Gastroesophageal sphincter (tissue), 4 donors: Measurements from ENCODE around the gene NEU3. TPM values are rescaled to one million over a fixed set of nuclear protein-coding genes. Genes with fewer than 3 reads are reported as not detected.

ENCODE experiments used
- ATAC-seq: fragments of 150-250 bp; one replicate; pipeline ENCODE4 v1.9.1; 2016; ENCODE audit warnings: mild to moderate bottlenecking, moderate library complexity
- H3K27ac ChIP-seq, 4 donors: fragments of 200-600 bp; sonication (generic) in 3 of 4; 1 replicate in 3 of 4; 2 replicates in 1 of 4; pipeline ENCODE4 v1.5.1; 2016 to 2019
- H3K27me3 ChIP-seq: fragments of 200-600 bp; sonication (generic); one replicate; pipeline ENCODE4 v1.5.1; 2019
- H3K36me3 ChIP-seq, 2 donors: fragments of 200-600 bp; sonication (generic); one replicate each; pipeline ENCODE4 v1.5.1; 2019; ENCODE audit warnings: control low read depth in 1 of 2
- H3K4me1 ChIP-seq, 3 donors: fragments of 200-600 bp; sonication (generic); 1 replicate in 2 of 3; 2 replicates in 1 of 3; pipeline ENCODE4 v1.5.1; 2016 to 2019; ENCODE audit warnings: control low read depth in 2 of 3
- H3K4me3 ChIP-seq, 2 donors: fragments of 200-600 bp; sonication (generic); one replicate each; pipeline ENCODE4 v1.5.1; 2019; ENCODE audit warnings: mild to moderate bottlenecking in 1 of 2, moderate library complexity in 1 of 2
- H3K9me3 ChIP-seq, 3 donors: fragments of 200-600 bp; sonication (generic); one replicate each; pipeline ENCODE4 v1.5.1; 2017 to 2019; ENCODE audit warnings: control low read depth in 2 of 3
- EP300 ChIP-seq: sonication (generic); formaldehyde crosslinking; IDR thresholded peaks from one replicate; pipeline ENCODE4 v1.6.1; 2017; ENCODE audit warnings: antibody characterized with exemption, mild to moderate bottlenecking
- POLR2A ChIP-seq, 2 donors: fragments of 450-650 bp; IDR thresholded peaks; one replicate each; pipeline ENCODE4 v1.6.1; 2017; ENCODE audit warnings: antibody characterized with exemption in 2 of 2, mild to moderate bottlenecking in 2 of 2, moderate library complexity in 1 of 2
- POLR2AphosphoS5 ChIP-seq: sonication (generic); formaldehyde crosslinking; IDR thresholded peaks from one replicate; pipeline ENCODE4 v1.6.1; 2017; ENCODE audit warnings: antibody characterized with exemption
- WGBS, 2 donors: methylation state at CpG; one replicate each; pipeline ENCODE4 v1.1.5; 2018; ENCODE audit warnings: low coverage in 1 of 2; 5-methylcytosine and 5-hydroxymethylcytosine counted together
- total RNA-seq, 4 donors: library from RNA; depleted of rRNA; stranded (reverse); fragments of >200 nt; gene quantifications; one replicate each; pipeline ENCODE4 v1.1.0, GENCODE V29; 2016
- TF ChIP-seq, protein P1 (sequence below), 4 experiments: fragments of 200-600 bp in 2 of 4; fragments of 450-650 bp in 2 of 4; sonication (generic) in 1 of 4; IDR thresholded peaks; one replicate each; pipeline ENCODE4 v1.5.1; 2017 to 2019; ENCODE audit warnings: antibody characterized with exemption in 4 of 4, mild to moderate bottlenecking in 2 of 4, moderate library complexity in 2 of 4

Gene NEU3
- total RNA-seq, 4 donors from 2014 or later: 4.1 to 7.5 (median 6.0) TPM

DNA sequence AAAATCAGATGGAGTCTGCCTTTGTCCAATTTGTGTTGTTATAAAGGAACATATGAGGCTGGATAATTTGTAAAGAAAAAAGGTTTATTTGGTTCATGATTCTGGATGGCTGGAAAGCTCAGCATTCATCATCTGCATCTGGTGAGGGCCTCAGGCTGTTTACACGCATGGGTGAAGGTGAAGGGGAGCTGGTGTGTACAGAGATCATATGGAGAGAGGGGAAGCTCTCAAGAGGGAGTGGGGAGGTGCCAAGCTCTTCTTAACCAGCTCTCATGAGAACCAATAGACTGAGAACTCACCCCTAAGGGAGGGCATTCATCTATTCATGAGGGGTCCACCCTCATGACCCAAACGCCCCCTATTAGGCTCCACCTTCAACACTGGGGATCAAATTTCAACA, 40.0 kb downstream of the NEU3 start:
- no peaks in the 10 kb centered on the region for H3K36me3 ChIP-seq
- peaks cover 9% of the 10 kb centered on the region for H3K27me3 ChIP-seq
- no peak for ATAC-seq
- no peak overlapping the region for H3K27ac ChIP-seq
- 33 to 57% methylated on average over 1 to 2 of the region's 2 CpGs for WGBS, 2 donors
- no peak overlapping the region for H3K4me3 ChIP-seq
- no peaks in the 10 kb centered on the region for H3K9me3 ChIP-seq
- TF ChIP-seq EP300 (no peak), POLR2AphosphoS5 (no peak), POLR2A (IDR thresholded peaks at IDR 0.05) (no peak)
- TF ChIP-seq, protein P1, sequence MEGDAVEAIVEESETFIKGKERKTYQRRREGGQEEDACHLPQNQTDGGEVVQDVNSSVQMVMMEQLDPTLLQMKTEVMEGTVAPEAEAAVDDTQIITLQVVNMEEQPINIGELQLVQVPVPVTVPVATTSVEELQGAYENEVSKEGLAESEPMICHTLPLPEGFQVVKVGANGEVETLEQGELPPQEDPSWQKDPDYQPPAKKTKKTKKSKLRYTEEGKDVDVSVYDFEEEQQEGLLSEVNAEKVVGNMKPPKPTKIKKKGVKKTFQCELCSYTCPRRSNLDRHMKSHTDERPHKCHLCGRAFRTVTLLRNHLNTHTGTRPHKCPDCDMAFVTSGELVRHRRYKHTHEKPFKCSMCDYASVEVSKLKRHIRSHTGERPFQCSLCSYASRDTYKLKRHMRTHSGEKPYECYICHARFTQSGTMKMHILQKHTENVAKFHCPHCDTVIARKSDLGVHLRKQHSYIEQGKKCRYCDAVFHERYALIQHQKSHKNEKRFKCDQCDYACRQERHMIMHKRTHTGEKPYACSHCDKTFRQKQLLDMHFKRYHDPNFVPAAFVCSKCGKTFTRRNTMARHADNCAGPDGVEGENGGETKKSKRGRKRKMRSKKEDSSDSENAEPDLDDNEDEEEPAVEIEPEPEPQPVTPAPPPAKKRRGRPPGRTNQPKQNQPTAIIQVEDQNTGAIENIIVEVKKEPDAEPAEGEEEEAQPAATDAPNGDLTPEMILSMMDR (IDR thresholded peaks at IDR 0.05): no peak
- no peaks in the 10 kb centered on the region for H3K4me1 ChIP-seq

DNA sequence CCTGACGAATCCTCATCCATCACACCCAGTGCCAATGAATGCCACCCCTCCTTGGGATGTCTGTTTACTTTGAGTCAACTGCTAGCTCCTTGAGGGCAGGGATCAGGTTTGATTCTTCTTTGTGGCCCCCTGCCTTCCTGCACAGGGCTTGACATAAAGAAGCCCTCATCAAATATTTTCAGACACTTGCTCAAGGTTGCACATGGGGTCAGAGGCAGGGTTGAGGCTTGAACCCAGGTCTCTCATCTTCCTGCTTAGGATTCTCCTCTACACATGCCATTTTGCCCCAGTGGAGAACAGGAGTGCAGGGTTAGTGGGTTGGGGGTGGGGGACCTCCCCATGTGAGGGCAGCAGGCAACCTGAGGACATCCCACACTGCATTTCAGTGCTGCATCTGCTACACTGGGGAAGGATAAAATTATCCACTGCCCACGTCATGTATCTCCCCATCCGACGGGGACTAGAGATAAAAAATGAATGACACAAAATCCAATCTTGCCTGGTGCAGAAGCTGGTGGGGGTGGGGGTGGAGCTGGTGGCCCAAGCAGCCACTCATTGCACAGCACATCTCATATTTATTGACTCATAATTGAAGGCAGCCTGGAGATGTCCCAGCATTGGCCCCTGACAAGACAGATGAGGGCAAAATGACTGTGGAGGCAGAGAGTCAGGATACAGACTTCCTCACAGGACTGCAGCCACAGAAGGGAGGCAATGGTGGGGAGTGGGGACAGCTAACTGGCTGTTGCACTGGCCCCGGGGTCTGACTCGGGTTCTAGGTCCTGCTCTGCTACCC, 41.3 kb downstream of the NEU3 start:
- TF ChIP-seq POLR2A (IDR thresholded peaks at IDR 0.05) (no peak), EP300 (no peak), POLR2AphosphoS5 (no peak)
- TF ChIP-seq, protein P1 (IDR thresholded peaks at IDR 0.05): no peak
- H3K4me3 ChIP-seq: no peak overlapping the region
- ATAC-seq: no peak
- peaks cover 9% of the 10 kb centered on the region for H3K27me3 ChIP-seq
- H3K9me3 ChIP-seq: no peaks in the 10 kb centered on the region
- 71% methylated on average over 1 of the region's 6 CpGs; no CpG with 5 or more reads in 1 of the 2 donors for WGBS, 2 donors
- H3K4me1 ChIP-seq: no peaks in the 10 kb centered on the region
- no peak overlapping the region for H3K27ac ChIP-seq
- H3K36me3 ChIP-seq: no peaks in the 10 kb centered on the region

DNA sequence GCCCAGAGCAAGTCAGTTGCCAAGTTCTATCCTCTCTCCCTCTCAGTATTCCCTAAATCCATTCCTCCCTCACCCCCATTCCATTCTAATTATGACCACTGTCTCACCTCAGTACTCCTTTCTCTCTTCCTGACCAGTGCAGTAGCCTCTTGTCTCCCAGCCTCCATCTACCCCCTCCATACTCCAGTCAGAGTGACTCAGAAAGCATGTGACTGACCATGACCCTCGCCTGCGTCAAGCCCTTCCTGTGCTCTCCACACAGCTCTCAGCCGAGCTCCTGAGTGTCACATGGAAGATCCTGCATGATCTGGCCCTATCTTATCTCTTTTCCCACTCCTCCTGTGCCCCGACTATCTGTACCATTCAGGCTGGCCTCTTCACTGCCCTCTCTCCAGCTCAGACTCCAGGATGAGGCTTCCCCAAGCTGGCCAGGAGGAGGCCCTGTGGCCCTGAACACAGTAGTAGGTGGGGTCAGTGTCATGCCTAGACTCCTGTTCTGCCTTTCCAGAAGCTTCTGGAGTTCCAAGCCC, 42.6 kb downstream of the NEU3 start:
- 62 to 77% methylated on average over 4 of the region's 4 CpGs for WGBS, 2 donors
- ATAC-seq: no peak
- Histone ChIP-seq H3K4me3 (no peak overlapping the region), H3K36me3 (no peaks in the 10 kb centered on the region), H3K4me1 (no peaks in the 10 kb centered on the region), H3K9me3 (no peaks in the 10 kb centered on the region), H3K27me3 (peaks cover 9% of the 10 kb centered on the region), H3K27ac (no peak overlapping the region)
- TF ChIP-seq EP300 (no peak), POLR2A (IDR thresholded peaks at IDR 0.05) (no peak), POLR2AphosphoS5 (no peak)
- TF ChIP-seq, protein P1 (IDR thresholded peaks at IDR 0.05): no peak

DNA sequence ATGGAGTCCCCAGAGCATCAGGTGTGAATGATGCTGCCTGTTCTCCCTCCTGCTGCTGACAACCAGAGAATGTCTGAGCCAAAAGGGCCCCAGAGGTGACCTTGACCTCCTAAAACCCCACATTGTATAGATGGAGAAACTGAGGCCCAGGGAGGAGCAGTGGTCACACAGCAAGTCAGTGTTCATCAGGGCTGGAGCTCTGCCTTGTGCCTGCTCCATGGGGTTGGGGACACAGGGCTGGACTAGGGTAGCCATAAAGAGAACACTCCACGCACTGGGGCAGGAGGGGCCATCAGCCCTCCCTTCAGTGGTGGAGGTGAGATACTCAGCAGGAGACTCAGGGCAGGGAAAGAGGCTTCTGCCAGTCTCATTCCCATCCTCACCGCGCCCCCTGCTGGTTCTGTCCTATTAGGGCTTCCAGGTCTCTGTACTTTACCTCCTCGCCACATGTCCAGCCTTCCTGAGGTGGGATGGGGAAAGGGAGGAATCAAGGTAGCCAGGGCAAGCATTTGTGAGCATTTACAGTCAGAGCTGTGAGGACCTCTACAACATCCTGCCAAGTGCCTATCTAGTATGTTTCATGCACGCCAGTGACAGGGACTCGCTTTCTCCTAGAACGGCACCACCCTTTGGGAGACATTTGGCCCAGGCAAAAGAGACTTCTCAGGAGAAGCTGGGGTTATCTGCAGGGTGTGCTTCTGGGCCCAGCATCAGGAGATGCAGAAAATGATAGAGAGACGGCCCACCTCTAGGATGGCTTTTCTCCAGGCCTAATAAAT, 43.2 kb downstream of the NEU3 start:
- H3K27ac ChIP-seq: no peak overlapping the region
- H3K27me3 ChIP-seq: peaks cover 9% of the 10 kb centered on the region
- no peak overlapping the region for H3K4me3 ChIP-seq
- peak; percentile 29 for ATAC-seq
- H3K4me1 ChIP-seq: no peaks in the 10 kb centered on the region
- no peaks in the 10 kb centered on the region for H3K36me3 ChIP-seq
- TF ChIP-seq, protein P1 (IDR thresholded peaks at IDR 0.05): peak; percentile 28 to 71 (median 61)
- TF ChIP-seq POLR2A (IDR thresholded peaks at IDR 0.05): no peak
- WGBS, 2 donors: 7 to 29% methylated on average over 2 of the region's 8 CpGs
- no peaks in the 10 kb centered on the region for H3K9me3 ChIP-seq
